ENCODE measurements around the gene SCMH1.

- TF ChIP-seq, protein P1, sequence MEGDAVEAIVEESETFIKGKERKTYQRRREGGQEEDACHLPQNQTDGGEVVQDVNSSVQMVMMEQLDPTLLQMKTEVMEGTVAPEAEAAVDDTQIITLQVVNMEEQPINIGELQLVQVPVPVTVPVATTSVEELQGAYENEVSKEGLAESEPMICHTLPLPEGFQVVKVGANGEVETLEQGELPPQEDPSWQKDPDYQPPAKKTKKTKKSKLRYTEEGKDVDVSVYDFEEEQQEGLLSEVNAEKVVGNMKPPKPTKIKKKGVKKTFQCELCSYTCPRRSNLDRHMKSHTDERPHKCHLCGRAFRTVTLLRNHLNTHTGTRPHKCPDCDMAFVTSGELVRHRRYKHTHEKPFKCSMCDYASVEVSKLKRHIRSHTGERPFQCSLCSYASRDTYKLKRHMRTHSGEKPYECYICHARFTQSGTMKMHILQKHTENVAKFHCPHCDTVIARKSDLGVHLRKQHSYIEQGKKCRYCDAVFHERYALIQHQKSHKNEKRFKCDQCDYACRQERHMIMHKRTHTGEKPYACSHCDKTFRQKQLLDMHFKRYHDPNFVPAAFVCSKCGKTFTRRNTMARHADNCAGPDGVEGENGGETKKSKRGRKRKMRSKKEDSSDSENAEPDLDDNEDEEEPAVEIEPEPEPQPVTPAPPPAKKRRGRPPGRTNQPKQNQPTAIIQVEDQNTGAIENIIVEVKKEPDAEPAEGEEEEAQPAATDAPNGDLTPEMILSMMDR (IDR thresholded peaks at IDR 0.05), result no peak
- no peak for TF ChIP-seq POLR2A (IDR thresholded peaks at IDR 0.05)
Observed at GRCh38 chr1:41021526-41022308, 220.4 kb downstream of the SCMH1 start, which contains the start of gene SLFNL1.

Data from tibial nerve (tissue), 3 donors.